Measurements from ENCODE around the gene PHYH. TPM values are rescaled to one million over a fixed set of nuclear protein-coding genes. Genes with fewer than 3 reads are reported as not detected.
"Not testable (repeated sequence)": the region's sequence is repeated elsewhere in the genome, so short reads cannot be mapped to it uniquely, and the experiment has no call there.

PHYH gene
- total and polyA plus RNA-seq, 7 donors, result 99.3 to 237 (median 184) TPM

DNA sequence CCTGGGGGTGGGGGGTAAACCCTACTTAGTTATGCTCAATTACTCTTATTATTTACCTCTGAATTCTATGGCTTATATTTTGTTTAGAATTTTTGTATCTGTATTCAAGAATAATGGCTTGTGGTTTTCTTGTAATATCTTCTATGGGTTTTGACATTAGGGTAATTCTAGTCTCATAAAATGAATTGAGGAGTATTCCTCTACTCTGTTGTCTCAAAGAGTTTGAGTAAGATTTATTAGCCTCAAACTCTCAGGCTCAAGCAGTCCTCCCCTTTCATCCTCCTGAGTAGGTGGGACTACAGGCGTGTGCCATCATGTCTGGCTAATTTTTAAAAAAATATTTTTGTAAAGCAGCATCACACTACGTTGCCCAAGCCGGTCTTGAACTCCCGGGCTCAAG lies 46.1 kb downstream of the PHYH start:
- Histone ChIP-seq H3K27me3 (ENCODE audit: insufficient read depth in 3 of 3, low read length in 2 of 3) (no peaks in the 10 kb centered on the region), H3K9me3 (no peaks in the 10 kb centered on the region), H3K4me3 (no peak overlapping the region), H3K27ac (no peak overlapping the region), H3K4me1 (no peaks in the 10 kb centered on the region), H3K36me3 (ENCODE audit: insufficient read depth in 1 of 2, low read depth in 1 of 2) (no peaks in the 10 kb centered on the region)
- DNase-seq, result no peak
- WGBS, 3 donors, result 87 to 95% (median 92%) methylated on average over 4 of the region's 4 CpGs
- ATAC-seq, result no peak
- TF ChIP-seq CTCF (IDR thresholded peaks at IDR 0.05), result no peak
- intact Hi-C loops (cut with DNase I), result no loop called here

DNA sequence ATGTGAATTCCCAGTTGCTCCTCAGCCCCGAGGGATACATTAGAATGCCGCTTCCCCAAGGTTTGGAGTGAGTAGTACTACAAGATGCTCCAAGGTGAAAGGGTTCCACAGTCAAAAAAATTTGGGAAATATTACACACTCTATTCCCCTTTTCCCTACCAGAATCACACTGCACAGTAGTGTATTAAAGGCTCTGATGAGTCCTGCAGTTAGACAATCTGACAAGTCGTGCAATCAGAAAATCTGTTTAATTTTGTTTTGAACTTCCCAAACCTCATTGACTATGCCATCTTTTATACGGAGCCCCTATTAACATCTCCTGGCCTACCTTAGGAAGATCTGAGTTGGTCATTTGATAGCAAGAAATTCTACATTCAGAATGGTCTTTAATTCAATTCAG lies 52.1 kb downstream of the PHYH start:
- no peak for ATAC-seq
- no peak for TF ChIP-seq CTCF (IDR thresholded peaks at IDR 0.05)

GRCh38 chr10:13247246-13247645 lies 52.6 kb downstream of the PHYH start:
- intact Hi-C loops (cut with DNase I), result no loop called here
- DNase-seq, result no peak
- ATAC-seq, result no peak
- H3K4me1 ChIP-seq, result no peaks in the 10 kb centered on the region
- no peaks in the 10 kb centered on the region for H3K9me3 ChIP-seq
- no peaks in the 10 kb centered on the region for H3K36me3 ChIP-seq (ENCODE audit: insufficient read depth in 1 of 2, low read depth in 1 of 2)
- H3K27ac ChIP-seq, result no peak overlapping the region
- no peaks in the 10 kb centered on the region for H3K27me3 ChIP-seq (ENCODE audit: insufficient read depth in 3 of 3, low read length in 2 of 3)
- WGBS, 3 donors, result 61 to 74% (median 67%) methylated on average over 9 of the region's 9 CpGs
- TF ChIP-seq CTCF (IDR thresholded peaks at IDR 0.05), result no peak
- no peak overlapping the region for H3K4me3 ChIP-seq

More for the DNA sequence above, 52.1 kb downstream of the PHYH start:
- Histone ChIP-seq H3K27me3 (ENCODE audit: insufficient read depth in 3 of 3, low read length in 2 of 3) (no peaks in the 10 kb centered on the region), H3K27ac (no peak overlapping the region), H3K9me3 (no peaks in the 10 kb centered on the region), H3K4me3 (no peak overlapping the region), H3K4me1 (no peaks in the 10 kb centered on the region), H3K36me3 (ENCODE audit: insufficient read depth in 1 of 2, low read depth in 1 of 2) (no peaks in the 10 kb centered on the region)
- no peak for DNase-seq
- intact Hi-C loops (cut with DNase I), result no loop called here
- WGBS, 3 donors, result 90 to 92% (median 91%) methylated on average over 4 of the region's 4 CpGs

DNA sequence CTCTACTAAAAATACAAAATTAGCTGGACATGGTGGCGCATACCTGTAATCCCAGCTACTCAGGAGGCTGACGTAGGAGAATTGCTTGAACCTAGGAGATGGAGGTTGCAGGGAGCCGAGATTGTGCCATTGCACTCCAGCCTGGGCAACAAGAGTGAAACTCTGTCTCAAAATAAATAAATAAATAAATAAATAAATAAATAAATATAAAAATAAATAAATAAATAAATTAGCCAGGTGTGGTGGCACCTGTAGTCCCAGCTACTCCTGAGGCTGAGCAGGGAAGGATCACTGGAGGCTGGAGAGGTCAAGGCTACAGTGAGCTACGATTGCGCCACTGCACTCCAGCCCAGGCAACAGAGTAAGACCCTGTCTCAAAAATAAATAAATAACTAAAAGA lies 57.6 kb downstream of the PHYH start:
- intact Hi-C loops (cut with DNase I); DNase-seq; H3K4me1 ChIP-seq; H3K27me3 ChIP-seq (ENCODE audit: insufficient read depth in 3 of 3, low read length in 2 of 3); H3K9me3 ChIP-seq; H3K27ac ChIP-seq; H3K36me3 ChIP-seq (ENCODE audit: insufficient read depth in 1 of 2, low read depth in 1 of 2); ATAC-seq; H3K4me3 ChIP-seq: not testable (repeated sequence)
- 84 to 98% (median 96%) methylated on average over 5 of the region's 5 CpGs for WGBS, 3 donors

DNA sequence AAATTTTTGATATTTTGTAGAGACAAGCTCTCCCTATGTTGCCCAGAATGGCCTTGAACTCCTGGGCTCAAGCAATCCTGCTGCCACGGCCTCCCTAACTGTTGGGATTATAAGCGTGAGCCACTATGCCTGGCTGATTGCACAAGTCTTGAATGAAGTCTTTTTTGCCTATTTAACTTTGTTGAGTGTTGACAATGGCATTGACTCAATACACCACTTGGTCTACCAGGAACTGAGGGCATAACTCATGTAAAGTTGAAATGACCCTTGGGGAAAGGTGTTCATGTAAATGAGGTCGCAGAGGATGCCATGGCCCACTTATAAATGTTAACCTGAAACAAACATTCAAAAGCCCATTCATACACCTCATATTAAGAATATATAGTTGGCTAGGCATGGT lies 58.3 kb downstream of the PHYH start:
- no peaks in the 10 kb centered on the region for H3K36me3 ChIP-seq (ENCODE audit: insufficient read depth in 1 of 2, low read depth in 1 of 2)
- no peak overlapping the region for H3K4me3 ChIP-seq
- 86 to 90% (median 89%) methylated on average over 3 of the region's 3 CpGs for WGBS, 3 donors
- no peak for ATAC-seq
- no peak overlapping the region for H3K27ac ChIP-seq
- no peaks in the 10 kb centered on the region for H3K9me3 ChIP-seq
- TF ChIP-seq CTCF (IDR thresholded peaks at IDR 0.05), result no peak
- intact Hi-C loops (cut with DNase I), result no loop called here
- no peaks in the 10 kb centered on the region for H3K27me3 ChIP-seq (ENCODE audit: insufficient read depth in 3 of 3, low read length in 2 of 3)
- no peaks in the 10 kb centered on the region for H3K4me1 ChIP-seq
- no peak for DNase-seq

Data from psoas muscle (tissue), 8 donors.